HG03558 (cell line): Measurements from ENCODE around the gene CCND1.

Experiments
- ATAC-seq: cut with Tn5 transposase; IDR thresholded peaks from one replicate; pipeline ENCODE4 v1.9.1; 2021; ENCODE audit warnings: moderate number of reproducible peaks; ENCODE audit not compliant: unreplicated experiment; ENCODE audit errors: extremely low read depth

Gene CCND1

DNA sequence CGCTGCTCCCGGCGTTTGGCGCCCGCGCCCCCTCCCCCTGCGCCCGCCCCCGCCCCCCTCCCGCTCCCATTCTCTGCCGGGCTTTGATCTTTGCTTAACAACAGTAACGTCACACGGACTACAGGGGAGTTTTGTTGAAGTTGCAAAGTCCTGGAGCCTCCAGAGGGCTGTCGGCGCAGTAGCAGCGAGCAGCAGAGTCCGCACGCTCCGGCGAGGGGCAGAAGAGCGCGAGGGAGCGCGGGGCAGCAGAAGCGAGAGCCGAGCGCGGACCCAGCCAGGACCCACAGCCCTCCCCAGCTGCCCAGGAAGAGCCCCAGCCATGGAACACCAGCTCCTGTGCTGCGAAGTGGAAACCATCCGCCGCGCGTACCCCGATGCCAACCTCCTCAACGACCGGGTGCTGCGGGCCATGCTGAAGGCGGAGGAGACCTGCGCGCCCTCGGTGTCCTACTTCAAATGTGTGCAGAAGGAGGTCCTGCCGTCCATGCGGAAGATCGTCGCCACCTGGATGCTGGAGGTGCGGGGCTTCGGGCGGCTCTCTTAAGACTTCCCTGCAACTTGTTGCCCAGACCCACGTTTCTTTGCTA is at the start of gene CCND1:
CCND1 (plus strand) TSS at position 162 of the 587 bp plus-strand sequence; CDS start at position 320, 158 bp downstream.
- no peak for ATAC-seq

GRCh38 chr11:69592986-69593650 is 47.8 kb upstream of the CCND1 start:
- ATAC-seq: no peak

DNA sequence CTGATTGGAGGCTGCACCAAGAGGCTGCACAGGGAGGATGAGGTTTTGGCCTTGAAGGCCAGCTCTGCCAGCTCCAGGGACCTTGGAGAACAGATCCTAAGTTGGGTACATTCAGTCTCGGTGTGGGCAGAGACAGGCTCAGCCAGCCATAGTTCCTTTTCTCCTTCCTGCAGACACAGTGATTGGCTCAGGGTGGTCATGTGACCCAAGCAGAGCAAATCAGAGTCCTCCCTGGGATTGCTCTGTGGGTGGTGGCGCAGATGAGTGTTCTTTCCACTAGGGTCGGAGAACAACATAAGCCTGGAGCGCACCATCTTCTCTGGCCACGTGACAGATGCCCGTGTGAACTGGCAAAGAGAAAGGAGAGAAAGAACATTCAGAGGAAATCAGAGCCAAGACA is 47.1 kb upstream of the CCND1 start:
- no peak for ATAC-seq

DNA sequence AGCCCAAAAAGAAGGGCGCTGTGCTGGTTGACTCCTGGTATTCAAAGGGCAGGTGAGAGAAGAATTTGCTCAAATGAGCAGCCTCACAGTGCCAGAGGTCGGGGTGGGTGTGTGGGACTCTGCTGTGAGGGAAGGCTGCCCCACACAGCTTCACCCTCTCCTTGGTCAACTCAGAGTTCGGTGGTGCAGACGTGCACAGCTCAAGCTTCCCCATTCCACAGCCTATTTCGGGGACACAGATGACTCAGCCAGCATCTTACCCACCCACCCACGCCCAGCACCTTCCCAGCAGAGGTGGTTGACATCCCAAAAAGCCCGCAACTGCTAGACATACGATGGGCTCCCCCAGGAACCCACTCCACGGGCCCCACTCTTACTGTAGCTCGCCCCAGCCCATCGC is 46.5 kb upstream of the CCND1 start:
- no peak for ATAC-seq

DNA sequence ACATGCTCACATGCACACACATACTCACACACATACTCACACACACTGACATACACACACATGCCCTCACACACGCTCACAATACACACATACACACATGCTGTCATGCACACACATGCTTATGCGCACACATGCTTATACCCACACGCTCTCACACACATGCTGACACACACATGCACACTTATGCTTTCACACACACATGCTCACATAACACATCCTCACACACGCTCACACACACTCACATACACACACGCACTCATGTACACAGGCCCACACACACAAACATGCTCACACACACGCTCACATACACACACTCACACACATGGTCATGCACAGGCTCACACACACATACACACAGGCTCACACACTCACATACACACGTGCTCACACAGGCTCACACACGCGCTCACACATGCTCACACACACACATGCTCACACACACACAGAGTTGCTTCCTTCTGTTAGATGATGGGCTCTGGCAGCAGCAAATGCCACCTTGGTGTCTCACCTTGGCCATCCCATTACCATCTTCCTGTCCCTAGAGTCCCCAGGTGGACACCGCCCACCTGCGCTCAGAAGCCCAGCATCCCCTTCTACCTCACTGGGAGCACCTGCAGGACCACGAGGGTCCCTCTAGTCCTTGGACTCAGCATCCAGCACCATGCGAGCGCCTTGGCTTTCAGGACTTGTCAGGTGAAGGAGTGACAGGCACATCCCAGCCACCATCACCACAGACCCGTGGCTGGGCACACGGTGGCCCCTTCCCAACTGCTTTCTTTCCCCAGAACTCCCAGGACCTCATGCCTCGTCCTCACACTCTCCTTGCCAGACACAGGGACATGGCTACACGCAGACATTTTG is 44.9 kb upstream of the CCND1 start:
- no peak for ATAC-seq

DNA sequence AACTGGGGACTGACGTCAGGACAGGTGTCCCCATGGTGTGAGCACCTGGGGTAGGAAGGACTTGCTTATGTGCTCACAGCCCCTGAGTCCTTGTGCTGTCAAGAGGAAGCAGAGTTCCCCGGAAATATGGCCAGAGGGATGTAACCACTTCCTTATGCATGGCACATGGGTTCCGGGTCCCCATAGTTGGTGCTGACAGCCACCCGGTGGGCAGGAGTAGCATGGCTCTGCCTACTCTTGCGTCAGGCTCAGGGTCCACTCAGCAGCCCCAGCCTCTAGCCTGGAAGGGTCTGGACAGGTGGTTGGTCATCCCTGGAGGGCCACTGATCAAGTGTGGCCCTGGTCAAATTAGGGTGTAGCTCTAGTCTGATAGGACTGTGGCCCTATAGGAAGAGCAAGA is 42.8 kb upstream of the CCND1 start:
- ATAC-seq: no peak

DNA sequence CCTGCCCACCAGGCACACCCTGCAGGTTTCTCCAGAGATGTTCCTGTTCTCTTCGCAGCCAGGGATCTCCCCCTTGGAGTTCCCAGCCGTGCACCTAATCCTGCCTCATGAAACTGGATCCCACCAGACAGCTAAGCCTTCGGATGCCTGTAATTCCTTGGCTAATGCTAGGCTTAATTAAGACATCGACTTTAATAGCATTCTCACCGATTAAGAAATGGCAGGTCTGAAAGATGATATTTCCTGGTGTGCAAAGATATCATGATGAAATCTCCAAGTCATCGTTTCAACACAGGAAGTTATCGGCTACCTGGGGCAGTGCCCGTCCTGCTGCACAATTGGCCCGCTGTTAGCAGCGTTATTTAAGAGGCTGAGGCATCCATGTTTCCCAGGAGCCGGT is 41.5 kb upstream of the CCND1 start:
- no peak for ATAC-seq

- ATAC-seq: no peak
Observed at GRCh38 chr11:69600001-69600400, 41.0 kb upstream of the CCND1 start.

DNA sequence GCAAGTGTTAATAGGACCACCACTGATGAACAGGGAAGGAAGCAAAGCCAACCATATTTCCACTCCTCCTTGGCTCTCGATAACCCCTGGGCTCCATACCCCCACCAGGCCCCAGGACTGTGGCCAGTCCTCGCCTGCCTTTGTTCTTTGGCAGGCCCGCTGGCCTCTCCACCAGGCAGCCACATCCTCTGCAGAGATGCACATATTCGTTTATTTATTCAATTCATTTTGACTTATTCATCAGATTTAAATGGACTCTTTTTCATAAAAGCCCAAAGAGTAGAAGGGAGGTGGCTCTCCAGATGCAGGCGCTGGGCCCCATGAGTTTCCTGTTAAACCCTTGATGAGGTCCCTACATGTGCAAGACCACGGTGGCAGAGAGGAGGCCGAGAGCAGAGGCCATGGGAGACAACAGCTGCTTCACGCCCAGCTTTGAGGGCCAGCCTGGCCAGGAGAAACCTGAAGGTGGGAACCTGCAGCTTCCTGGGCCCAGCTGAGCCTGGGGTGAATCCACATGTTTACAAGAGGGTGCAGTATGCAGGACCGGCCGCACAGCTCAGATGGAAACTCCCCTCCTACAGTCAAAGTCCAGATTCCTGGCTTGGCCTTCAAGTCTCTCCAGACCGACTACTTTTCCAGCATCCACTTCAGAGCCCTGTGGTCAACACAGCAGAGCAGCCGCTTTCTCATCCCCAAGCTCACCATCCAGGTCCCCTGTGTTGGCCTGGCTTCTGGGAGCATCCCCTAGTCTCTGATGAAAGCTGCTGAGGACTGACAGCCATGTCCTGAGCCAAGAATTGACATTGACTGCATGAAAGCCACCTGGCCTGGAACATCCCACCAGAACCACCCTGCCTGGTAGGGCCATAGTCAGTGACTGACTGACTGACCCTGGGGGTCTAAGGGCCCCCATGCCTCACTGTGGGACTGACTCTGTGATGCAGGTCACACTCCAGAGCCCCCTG is 39.7 kb upstream of the CCND1 start:
- no peak for ATAC-seq

GRCh38 chr11:69603111-69603836 is 37.7 kb upstream of the CCND1 start:
- ATAC-seq: no peak

- ATAC-seq: no peak
Observed at GRCh38 chr11:69604055-69604454, 36.9 kb upstream of the CCND1 start.

DNA sequence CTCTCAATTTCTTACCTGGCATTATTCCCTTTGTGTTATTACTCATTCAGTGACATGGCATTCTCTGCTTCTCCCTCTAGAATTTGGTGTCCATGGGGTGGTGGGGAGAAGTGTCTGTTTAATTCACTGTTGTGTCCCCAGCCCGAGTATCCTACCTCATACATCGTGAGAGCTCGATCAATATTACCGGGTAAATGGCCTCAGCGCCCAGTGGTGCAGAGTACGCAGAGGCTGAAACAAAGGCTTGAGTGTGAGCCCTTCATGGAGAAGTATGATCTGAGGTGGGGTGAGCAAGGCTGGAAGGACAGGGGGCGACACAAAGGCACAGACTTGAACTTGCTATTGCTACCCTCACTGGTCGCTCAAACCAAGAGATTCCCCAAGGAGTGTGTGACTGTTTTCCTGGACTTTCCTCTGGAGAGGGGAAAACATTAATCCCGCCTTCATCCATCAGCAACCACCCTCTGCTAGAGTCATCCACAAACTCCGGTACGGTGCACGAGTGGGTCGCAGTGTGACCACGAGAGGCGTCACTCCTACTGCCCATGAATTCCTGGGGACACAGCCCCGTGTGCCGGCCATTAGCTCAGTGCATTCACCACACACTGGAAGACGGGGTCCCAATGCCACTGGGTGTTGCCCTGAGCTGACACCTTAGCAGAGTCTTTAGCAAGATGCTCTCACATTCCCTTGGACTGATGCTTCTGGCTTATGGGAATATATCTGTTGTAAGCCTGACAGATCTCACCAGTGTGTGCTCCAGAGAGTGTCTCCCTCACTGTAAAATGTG is 35.0 kb upstream of the CCND1 start:
- ATAC-seq: no peak

GRCh38 chr11:69609351-69609750 is 31.6 kb upstream of the CCND1 start:
- no peak for ATAC-seq

DNA sequence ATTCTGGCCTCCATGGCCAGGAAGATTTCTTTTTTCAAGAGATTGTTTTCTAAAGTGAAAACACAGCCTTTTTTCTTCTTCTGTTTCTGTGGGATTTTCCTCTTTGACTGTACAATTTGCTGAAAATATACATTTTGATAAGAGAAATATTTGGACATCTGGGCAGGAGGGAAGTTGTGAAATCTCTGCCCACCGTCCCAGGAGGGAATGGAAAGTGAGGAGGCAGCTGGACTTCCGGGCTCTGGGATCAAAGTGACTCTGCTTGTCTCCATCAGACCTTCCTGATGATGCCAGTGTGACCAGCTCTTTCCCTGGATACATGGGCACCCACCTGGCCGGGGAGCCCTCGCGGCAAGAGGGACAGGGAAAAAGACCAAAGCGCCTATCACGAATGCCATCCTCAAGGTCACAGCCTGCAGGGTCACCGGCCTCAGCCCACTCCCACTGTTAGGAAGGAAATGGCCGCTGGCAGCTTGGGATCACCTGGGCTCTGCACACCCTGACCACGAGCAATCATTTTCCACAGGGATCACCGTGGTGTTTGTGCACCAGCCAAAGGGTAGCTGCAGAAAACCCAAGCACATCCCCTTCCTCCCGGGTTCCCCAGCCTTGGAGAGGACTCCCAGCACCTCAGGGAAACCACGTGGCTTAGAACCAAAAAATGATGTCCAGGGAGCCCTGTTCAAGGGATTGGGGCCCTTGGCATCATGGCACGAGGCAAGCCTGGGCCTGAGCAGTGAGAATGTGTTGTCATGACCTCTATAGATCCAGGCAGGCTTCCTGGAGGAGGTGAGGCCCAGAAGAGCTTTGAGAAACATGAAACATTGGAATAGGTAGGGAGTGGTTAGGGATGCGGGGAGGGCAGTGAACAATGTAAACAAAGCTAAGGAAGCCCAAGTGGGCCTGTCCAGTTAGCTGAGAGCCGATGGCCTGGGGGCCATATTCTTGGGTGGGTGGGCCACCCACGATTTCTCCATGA is 29.1 kb upstream of the CCND1 start:
- ATAC-seq: no peak

DNA sequence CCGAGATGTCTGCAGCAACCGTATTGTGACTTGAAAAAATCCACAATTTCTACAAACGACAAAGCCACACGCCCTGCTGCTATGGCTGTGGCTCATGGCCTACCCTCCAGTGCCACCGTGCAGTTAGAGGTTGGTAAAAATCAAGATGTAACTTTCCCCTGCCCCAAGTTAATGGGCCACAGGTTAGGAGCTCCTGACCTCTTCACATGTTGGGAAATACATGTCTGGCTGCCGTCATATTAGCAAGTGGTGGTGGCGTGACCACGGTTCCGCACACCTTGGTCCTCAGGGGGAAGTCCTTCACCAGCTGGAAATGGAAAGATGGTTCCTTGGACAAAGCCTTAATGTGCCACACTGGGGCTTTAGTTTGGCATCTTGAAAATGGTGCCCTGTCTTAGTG is 27.4 kb upstream of the CCND1 start:
- no peak for ATAC-seq

GRCh38 chr11:69614085-69614484 is 26.9 kb upstream of the CCND1 start:
- no peak for ATAC-seq

GRCh38 chr11:69615545-69616278 is 25.2 kb upstream of the CCND1 start:
- ATAC-seq: no peak
